Cardiac muscle cell (in vitro differentiated cells and primary cell): ENCODE measurements around the gene REEP1. TPM values are rescaled to one million over a fixed set of nuclear protein-coding genes. Genes with fewer than 3 reads are reported as not detected.
"Not testable (repeated sequence)": the region's sequence is repeated elsewhere in the genome, so short reads cannot be mapped to it uniquely, and the experiment has no call there.

ENCODE experiments used
- DNase-seq, 2 donors: peaks; one replicate each; pipeline versions ENCODE4 v3.0.0 to v3.0.0-alpha.2; 2010 to 2017; ENCODE audit warnings: low read depth in 1 of 2, low spot score in 1 of 2
- H3K27ac ChIP-seq: fragments of 200-600 bp; sonication (generic); 2 replicates; pipeline ENCODE4 v1.5.1; 2016
- H3K27me3 ChIP-seq: fragments of 200-600 bp; sonication (generic); 2 replicates; pipeline ENCODE4 v1.6.0; 2016; ENCODE audit warnings: control low read depth
- H3K36me3 ChIP-seq: fragments of 200-600 bp; sonication (generic); 2 replicates; pipeline ENCODE4 v1.5.1; 2016; ENCODE audit warnings: control low read depth
- H3K4me1 ChIP-seq: fragments of 200-600 bp; sonication (generic); 2 replicates; pipeline ENCODE4 v1.8.1; 2017; ENCODE audit warnings: low read depth, mild to moderate bottlenecking, mixed run types
- H3K4me3 ChIP-seq: fragments of 200-600 bp; sonication (generic); 2 replicates; pipeline ENCODE4 v1.5.1; 2016; ENCODE audit warnings: mild to moderate bottlenecking
- H3K9me3 ChIP-seq: fragments of 200-600 bp; sonication (generic); 2 replicates; pipeline ENCODE4 v1.5.1; 2017; ENCODE audit warnings: low read depth, mild to moderate bottlenecking, control low read depth
- polyA plus RNA-seq: library from polyadenylated mRNA; unstranded; fragments of >200 nt; fragmentation: Nextera tagmentation; extraction: Ambion mirVana; gene quantifications from 2 replicates; pipeline ENCODE4 v1.2.1, GENCODE V29; 2016
- total RNA-seq: library from RNA; depleted of rRNA; stranded (reverse); fragments of >200 nt; gene quantifications from 2 replicates; pipeline ENCODE4 v1.2.3, GENCODE V29; 2016
- TF ChIP-seq, protein P1 (sequence below): IDR thresholded peaks from 2 replicates; pipeline ENCODE4 v1.5.1; 2012; ENCODE audit warnings: low read depth, mild to moderate bottlenecking, low read length

The REEP1 gene
- total and polyA plus RNA-seq, 2 experiments from 2014 or later, result 14.6 to 19.3 TPM

GRCh38 chr2:86254576-86255538 lies 82.6 kb downstream of the REEP1 start:
- no peak for DNase-seq

GRCh38 chr2:86253424-86253823 lies 84.0 kb downstream of the REEP1 start:
- H3K27ac ChIP-seq, result no peak overlapping the region
- H3K4me3 ChIP-seq, result no peak overlapping the region
- no peak for DNase-seq
- no peaks in the 10 kb centered on the region for H3K9me3 ChIP-seq
- peaks cover 7% of the 10 kb centered on the region for H3K4me1 ChIP-seq
- no peaks in the 10 kb centered on the region for H3K36me3 ChIP-seq
- H3K27me3 ChIP-seq, result no peaks in the 10 kb centered on the region
- TF ChIP-seq, protein P1, sequence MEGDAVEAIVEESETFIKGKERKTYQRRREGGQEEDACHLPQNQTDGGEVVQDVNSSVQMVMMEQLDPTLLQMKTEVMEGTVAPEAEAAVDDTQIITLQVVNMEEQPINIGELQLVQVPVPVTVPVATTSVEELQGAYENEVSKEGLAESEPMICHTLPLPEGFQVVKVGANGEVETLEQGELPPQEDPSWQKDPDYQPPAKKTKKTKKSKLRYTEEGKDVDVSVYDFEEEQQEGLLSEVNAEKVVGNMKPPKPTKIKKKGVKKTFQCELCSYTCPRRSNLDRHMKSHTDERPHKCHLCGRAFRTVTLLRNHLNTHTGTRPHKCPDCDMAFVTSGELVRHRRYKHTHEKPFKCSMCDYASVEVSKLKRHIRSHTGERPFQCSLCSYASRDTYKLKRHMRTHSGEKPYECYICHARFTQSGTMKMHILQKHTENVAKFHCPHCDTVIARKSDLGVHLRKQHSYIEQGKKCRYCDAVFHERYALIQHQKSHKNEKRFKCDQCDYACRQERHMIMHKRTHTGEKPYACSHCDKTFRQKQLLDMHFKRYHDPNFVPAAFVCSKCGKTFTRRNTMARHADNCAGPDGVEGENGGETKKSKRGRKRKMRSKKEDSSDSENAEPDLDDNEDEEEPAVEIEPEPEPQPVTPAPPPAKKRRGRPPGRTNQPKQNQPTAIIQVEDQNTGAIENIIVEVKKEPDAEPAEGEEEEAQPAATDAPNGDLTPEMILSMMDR, result no peak

More at GRCh38 chr2:86254576-86255538, 82.6 kb downstream of the REEP1 start:
- H3K4me3 ChIP-seq, result no peak overlapping the region
- TF ChIP-seq, protein P1, result no peak
- H3K27me3 ChIP-seq, result no peaks in the 10 kb centered on the region
- H3K4me1 ChIP-seq, result peaks cover 7% of the 10 kb centered on the region
- no peaks in the 10 kb centered on the region for H3K36me3 ChIP-seq
- no peaks in the 10 kb centered on the region for H3K9me3 ChIP-seq
- H3K27ac ChIP-seq, result peak overlapping the region; percentile 19

- Histone ChIP-seq H3K4me1 (peaks cover 7% of the 10 kb centered on the region), H3K4me3 (no peak overlapping the region), H3K27ac (no peak overlapping the region), H3K9me3 (no peaks in the 10 kb centered on the region), H3K27me3 (no peaks in the 10 kb centered on the region), H3K36me3 (no peaks in the 10 kb centered on the region)
- peak in 1 of 2 donors; percentile 9 for DNase-seq
- TF ChIP-seq, protein P1, result no peak
Measured at GRCh38 chr2:86251840-86252266, 85.6 kb downstream of the REEP1 start.

DNA sequence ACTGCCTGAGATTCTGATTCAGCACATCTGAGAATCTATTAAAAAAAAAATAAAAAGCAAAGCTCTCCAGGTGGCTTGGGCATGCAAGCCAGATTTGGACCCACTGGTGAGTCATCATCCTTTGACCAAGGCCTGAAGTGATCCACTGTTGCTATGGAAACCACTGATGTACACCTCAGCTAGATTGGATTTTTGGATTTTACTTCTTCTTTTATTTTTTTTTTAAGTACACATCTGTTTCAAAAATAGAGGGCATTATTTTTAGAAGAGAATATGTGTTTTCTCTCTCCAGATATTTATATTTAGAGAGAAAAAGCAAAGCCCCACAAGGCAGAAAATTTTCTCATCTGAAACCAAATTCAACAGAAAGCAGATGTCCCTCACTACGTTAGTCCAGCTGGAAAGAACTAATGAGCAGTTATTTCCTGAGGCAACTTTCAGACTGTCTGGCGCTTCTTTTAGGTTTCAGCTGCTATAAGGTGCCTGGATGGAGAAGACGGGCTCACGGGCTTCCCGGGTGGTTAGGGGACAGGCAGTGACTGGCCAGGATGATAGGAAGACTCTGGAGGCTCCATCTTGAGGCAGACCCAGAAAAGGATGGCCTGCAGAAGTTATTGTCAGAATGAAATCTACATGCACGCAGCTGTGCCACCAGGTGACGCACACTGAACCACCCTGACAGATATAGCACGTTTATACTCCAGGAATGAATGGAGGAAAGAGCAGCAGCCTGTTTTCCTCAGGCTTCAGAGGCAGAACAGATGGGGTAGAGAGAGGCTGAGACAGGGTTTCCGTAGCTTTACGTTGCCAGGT lies 87.6 kb downstream of the REEP1 start:
- H3K9me3 ChIP-seq, result no peaks in the 10 kb centered on the region
- no peak overlapping the region for H3K27ac ChIP-seq
- TF ChIP-seq, protein P1, result peak; percentile 14
- DNase-seq, result peak in 1 of 2 donors; percentile 48
- no peaks in the 10 kb centered on the region for H3K36me3 ChIP-seq
- H3K4me1 ChIP-seq, result peaks cover 10% of the 10 kb centered on the region
- H3K4me3 ChIP-seq, result no peak overlapping the region
- H3K27me3 ChIP-seq, result no peaks in the 10 kb centered on the region

GRCh38 chr2:86249176-86249575 lies 88.2 kb downstream of the REEP1 start:
- Histone ChIP-seq H3K27ac (no peak overlapping the region), H3K36me3 (no peaks in the 10 kb centered on the region), H3K9me3 (no peaks in the 10 kb centered on the region), H3K4me1 (peaks cover 6% of the 10 kb centered on the region), H3K27me3 (no peaks in the 10 kb centered on the region), H3K4me3 (no peak overlapping the region)
- no peak for DNase-seq
- TF ChIP-seq, protein P1, result no peak

DNA sequence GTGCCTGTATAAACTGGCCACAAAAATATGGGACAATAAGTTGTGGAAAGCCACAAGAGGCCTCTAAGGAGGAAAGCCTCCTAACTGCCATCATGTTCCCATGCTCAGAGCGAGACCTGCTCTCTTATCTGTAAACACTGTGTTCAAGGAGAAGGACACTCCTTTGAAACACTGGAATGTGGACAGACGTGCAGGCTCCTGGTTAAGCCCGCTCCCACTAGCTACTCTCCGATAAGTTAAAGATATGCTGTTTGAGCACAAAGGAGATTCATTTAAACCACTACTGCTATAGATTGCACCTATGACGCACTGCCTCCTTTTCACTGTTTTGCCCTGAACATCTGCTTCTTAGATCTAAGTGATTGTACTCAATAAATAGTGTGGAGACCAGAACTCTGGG lies 92.2 kb downstream of the REEP1 start:
- peak in 1 of 2 donors; percentile 47 for DNase-seq
- H3K4me1 ChIP-seq, result peaks cover 13% of the 10 kb centered on the region
- H3K4me3 ChIP-seq, H3K36me3 ChIP-seq, H3K27me3 ChIP-seq, H3K9me3 ChIP-seq: not testable (repeated sequence)
- H3K27ac ChIP-seq, result peak overlapping the region; percentile 68

- not testable (repeated sequence) for H3K4me3 ChIP-seq, H3K27me3 ChIP-seq, H3K36me3 ChIP-seq, DNase-seq, H3K9me3 ChIP-seq
- Histone ChIP-seq H3K4me1 (peaks cover 13% of the 10 kb centered on the region), H3K27ac (peak overlapping the region; percentile 68)
Measured at GRCh38 chr2:86244781-86245180, 92.6 kb downstream of the REEP1 start.
